Natural killer cell (primary cell): Measurements from ENCODE around the gene KANTR. TPM values are rescaled to one million over a fixed set of nuclear protein-coding genes. Genes with fewer than 3 reads are reported as not detected.

Experiments
- ATAC-seq, 3 donors: fragments of 150-1000 bp in 2 of 3; fragments of 200-7000 bp in 1 of 3; cut with Tn5 transposase; 1 replicate in 1 of 3; 2 replicates in 2 of 3; pipeline ENCODE4 v1.10.0; 2021; ENCODE audit warnings: mild to moderate bottlenecking in 2 of 3, moderate library complexity in 2 of 3
- DNase-seq, 2 donors: peaks; one replicate each; pipeline versions ENCODE4 v3.0.0 to v3.0.0-alpha.2; 2013 to 2021; ENCODE audit warnings: mixed read lengths in 1 of 2
- H3K27ac ChIP-seq: one replicate; pipeline ENCODE4 v1.5.1; 2013; ENCODE audit warnings: mild to moderate bottlenecking, low read length
- H3K27me3 ChIP-seq: one replicate; pipeline ENCODE4 v1.6.1; 2013; ENCODE audit warnings: low read length; ENCODE audit not compliant: control insufficient read depth, insufficient read depth
- H3K36me3 ChIP-seq: one replicate; pipeline ENCODE4 v1.6.1; 2013; ENCODE audit warnings: low read length; ENCODE audit not compliant: control insufficient read depth, insufficient read depth
- H3K4me1 ChIP-seq: one replicate; pipeline ENCODE4 v1.6.1; 2013; ENCODE audit warnings: low read length; ENCODE audit not compliant: control insufficient read depth, insufficient read depth
- H3K4me3 ChIP-seq: one replicate; pipeline ENCODE4 v1.5.1; 2013; ENCODE audit warnings: low read length
- H3K9me3 ChIP-seq: one replicate; pipeline ENCODE4 v1.6.1; 2013; ENCODE audit warnings: low read length; ENCODE audit not compliant: control insufficient read depth, insufficient read depth
- H3K27ac Mint-ChIP-seq, 2 donors: one replicate each; pipeline ENCODE4 v1.8.0; 2022; ENCODE audit warnings: mild to moderate bottlenecking in 2 of 2, mixed read lengths in 2 of 2, moderate library complexity in 1 of 2
- H3K27me3 Mint-ChIP-seq, 2 donors: one replicate each; pipeline ENCODE4 v1.8.0; 2022; ENCODE audit warnings: low read depth in 2 of 2, mixed read lengths in 2 of 2
- H3K36me3 Mint-ChIP-seq: one replicate; pipeline ENCODE4 v1.8.0; 2022; ENCODE audit warnings: mixed read lengths
- H3K4me1 Mint-ChIP-seq, 2 donors: one replicate each; pipeline ENCODE4 v1.8.0; 2022; ENCODE audit warnings: mixed read lengths in 2 of 2
- H3K4me3 Mint-ChIP-seq: one replicate; pipeline ENCODE4 v1.8.0; 2022; ENCODE audit warnings: mild to moderate bottlenecking, moderate library complexity, mixed read lengths
- H3K9me3 Mint-ChIP-seq, 2 donors: one replicate each; pipeline ENCODE4 v1.8.0; 2022; ENCODE audit warnings: mixed read lengths in 2 of 2
- WGBS: methylation state at CpG from one replicate; pipeline ENCODE4 v1.1.7; 2013; ENCODE audit warnings: missing lambda C conversion rate; ENCODE audit not compliant: insufficient coverage; 5-methylcytosine and 5-hydroxymethylcytosine counted together
- intact Hi-C: fragments of 100-400 bp; cut with micrococcal nuclease; formaldehyde crosslinking; loops from one replicate; pipeline ENCODE4 v1.14.2; 2022
- total RNA-seq, 4 donors: library from RNA; stranded (reverse); fragments of 120-200 nt in 1 of 4; gene quantifications; one replicate each; pipeline versions ENCODE4 v1.2.3 to v1.2.4, GENCODE V29; 2013 to 2022
- TF ChIP-seq, protein P1 (sequence below): fragments of 200-600 bp; IDR thresholded peaks from one replicate; pipeline ENCODE4 v1.8.0; 2022; ENCODE audit warnings: antibody characterized with exemption

Gene KANTR
- total RNA-seq, 3 donors from 2014 or later (not counting 1 experiment from before 2014, with no cell fraction given) = 15.1 to 18.1 (median 17.1) TPM

DNA sequence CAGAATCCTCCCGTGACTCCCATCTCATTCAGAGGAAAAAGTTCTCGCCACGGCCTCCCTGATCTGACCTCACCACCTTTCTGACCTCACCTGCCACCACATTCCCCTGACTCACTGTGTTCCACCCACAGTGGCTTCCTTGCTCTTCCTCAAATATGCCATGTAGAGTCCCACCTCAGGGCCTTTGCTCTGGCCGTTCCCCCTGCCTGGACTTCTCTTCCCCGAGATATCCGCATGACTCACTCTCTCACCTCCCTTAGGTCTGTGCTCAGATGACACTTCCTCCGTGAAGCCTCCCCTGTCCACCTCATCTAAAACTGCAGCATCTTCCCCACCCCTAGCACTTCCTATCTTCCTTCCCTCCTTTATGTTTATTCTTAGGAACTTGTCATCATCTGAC, 18.9 kb upstream of the KANTR start:
- TF ChIP-seq, protein P1, sequence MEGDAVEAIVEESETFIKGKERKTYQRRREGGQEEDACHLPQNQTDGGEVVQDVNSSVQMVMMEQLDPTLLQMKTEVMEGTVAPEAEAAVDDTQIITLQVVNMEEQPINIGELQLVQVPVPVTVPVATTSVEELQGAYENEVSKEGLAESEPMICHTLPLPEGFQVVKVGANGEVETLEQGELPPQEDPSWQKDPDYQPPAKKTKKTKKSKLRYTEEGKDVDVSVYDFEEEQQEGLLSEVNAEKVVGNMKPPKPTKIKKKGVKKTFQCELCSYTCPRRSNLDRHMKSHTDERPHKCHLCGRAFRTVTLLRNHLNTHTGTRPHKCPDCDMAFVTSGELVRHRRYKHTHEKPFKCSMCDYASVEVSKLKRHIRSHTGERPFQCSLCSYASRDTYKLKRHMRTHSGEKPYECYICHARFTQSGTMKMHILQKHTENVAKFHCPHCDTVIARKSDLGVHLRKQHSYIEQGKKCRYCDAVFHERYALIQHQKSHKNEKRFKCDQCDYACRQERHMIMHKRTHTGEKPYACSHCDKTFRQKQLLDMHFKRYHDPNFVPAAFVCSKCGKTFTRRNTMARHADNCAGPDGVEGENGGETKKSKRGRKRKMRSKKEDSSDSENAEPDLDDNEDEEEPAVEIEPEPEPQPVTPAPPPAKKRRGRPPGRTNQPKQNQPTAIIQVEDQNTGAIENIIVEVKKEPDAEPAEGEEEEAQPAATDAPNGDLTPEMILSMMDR = no peak
- H3K27ac Mint-ChIP-seq = peak overlapping the region in 1 of 2 donors; percentile 8

DNA sequence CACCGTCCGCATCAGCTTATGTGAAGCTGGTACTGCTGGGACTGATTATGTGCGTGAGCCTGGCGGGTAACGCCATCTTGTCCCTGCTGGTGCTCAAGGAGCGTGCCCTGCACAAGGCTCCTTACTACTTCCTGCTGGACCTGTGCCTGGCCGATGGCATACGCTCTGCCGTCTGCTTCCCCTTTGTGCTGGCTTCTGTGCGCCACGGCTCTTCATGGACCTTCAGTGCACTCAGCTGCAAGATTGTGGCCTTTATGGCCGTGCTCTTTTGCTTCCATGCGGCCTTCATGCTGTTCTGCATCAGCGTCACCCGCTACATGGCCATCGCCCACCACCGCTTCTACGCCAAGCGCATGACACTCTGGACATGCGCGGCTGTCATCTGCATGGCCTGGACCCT, 17.3 kb upstream of the KANTR start:
- H3K4me1 Mint-ChIP-seq = peaks cover 13 to 25% of the 10 kb centered on the region in 2 donors

More for the DNA sequence above, 18.9 kb upstream of the KANTR start:
- H3K36me3 Mint-ChIP-seq = no peaks in the 10 kb centered on the region
- no peaks in the 10 kb centered on the region for H3K27me3 Mint-ChIP-seq
- 73% methylated on average over 7 of the region's 7 CpGs for WGBS
- Histone ChIP-seq H3K27me3 (no peaks in the 10 kb centered on the region), H3K27ac (no peak overlapping the region), H3K9me3 (no peaks in the 10 kb centered on the region), H3K36me3 (no peaks in the 10 kb centered on the region), H3K4me3 (no peak overlapping the region), H3K4me1 (peaks cover 10% of the 10 kb centered on the region)
- ATAC-seq (peak in 1 of 3 donors; percentile 38), DNase-seq (no peak)
- no peak overlapping the region for H3K4me3 Mint-ChIP-seq
- H3K9me3 Mint-ChIP-seq = no peaks in the 10 kb centered on the region
- intact Hi-C loops = no loop called here
- peaks cover 12 to 21% of the 10 kb centered on the region in 2 donors for H3K4me1 Mint-ChIP-seq

DNA sequence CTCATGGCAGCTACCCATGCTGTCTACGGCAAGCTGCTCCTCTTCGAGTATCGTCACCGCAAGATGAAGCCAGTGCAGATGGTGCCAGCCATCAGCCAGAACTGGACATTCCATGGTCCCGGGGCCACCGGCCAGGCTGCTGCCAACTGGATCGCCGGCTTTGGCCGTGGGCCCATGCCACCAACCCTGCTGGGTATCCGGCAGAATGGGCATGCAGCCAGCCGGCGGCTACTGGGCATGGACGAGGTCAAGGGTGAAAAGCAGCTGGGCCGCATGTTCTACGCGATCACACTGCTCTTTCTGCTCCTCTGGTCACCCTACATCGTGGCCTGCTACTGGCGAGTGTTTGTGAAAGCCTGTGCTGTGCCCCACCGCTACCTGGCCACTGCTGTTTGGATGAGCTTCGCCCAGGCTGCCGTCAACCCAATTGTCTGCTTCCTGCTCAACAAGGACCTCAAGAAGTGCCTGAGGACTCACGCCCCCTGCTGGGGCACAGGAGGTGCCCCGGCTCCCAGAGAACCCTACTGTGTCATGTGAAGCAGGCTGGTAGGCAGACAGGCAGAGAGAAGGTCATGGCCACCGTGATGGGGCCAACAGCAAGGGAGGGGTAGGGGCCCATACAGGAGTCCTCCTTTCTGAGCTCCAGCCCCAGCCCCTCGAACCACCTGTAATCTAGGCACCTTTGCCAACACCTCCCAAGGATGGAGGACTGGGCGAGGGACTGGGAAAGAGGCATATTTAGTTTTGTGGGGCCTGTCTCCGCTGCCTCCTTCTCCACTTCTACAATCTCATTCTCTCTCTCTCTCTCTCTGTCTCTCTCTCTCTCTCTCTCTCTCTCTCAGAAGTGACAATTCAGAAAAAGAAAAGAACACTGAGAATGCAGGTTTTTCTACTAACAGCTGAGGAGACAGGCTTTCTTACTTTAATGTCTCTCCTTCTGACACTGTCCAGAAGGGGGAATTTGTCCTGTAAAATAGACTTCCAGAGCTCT, 16.4 kb upstream of the KANTR start:
- Histone ChIP-seq H3K4me3 (no peak overlapping the region), H3K4me1 (peaks cover 10% of the 10 kb centered on the region), H3K27ac (no peak overlapping the region), H3K36me3 (no peaks in the 10 kb centered on the region), H3K9me3 (no peaks in the 10 kb centered on the region), H3K27me3 (no peaks in the 10 kb centered on the region)
- Mint-ChIP-seq H3K27me3 (no peaks in the 10 kb centered on the region), H3K9me3 (no peaks in the 10 kb centered on the region), H3K4me1 (peaks cover 6 to 23% of the 10 kb centered on the region in 2 donors), H3K27ac (peak overlapping the region in 1 of 2 donors; percentile 65), H3K4me3 (no peak overlapping the region), H3K36me3 (no peaks in the 10 kb centered on the region)
- TF ChIP-seq, protein P1 = no peak
- intact Hi-C loops = no loop called here
- ATAC-seq (no peak), DNase-seq (peak in 1 of 2 donors; percentile 45)
- WGBS = 92% methylated on average over 25 of the region's 27 CpGs

More for the DNA sequence above, 17.3 kb upstream of the KANTR start:
- intact Hi-C loops = no loop called here
- Mint-ChIP-seq H3K9me3 (no peaks in the 10 kb centered on the region), H3K36me3 (no peaks in the 10 kb centered on the region), H3K27me3 (no peaks in the 10 kb centered on the region), H3K27ac (no peak overlapping the region), H3K4me3 (no peak overlapping the region)
- DNase-seq = no peak
- H3K9me3 ChIP-seq = no peaks in the 10 kb centered on the region
- WGBS = 96% methylated on average over 21 of the region's 21 CpGs
- H3K4me1 ChIP-seq = peaks cover 16% of the 10 kb centered on the region
- no peaks in the 10 kb centered on the region for H3K36me3 ChIP-seq
- TF ChIP-seq, protein P1 = no peak
- no peak overlapping the region for H3K27ac ChIP-seq
- H3K27me3 ChIP-seq = no peaks in the 10 kb centered on the region
- no peak for ATAC-seq
- no peak overlapping the region for H3K4me3 ChIP-seq
